Keratinocyte (primary cell): Measurements from ENCODE around the gene PYGB.

Source experiments
- CTCF ChIP-seq, 3 experiments: IDR thresholded peaks in 1 of 3; conservative IDR thresholded peaks in 1 of 3; optimal IDR thresholded peaks in 1 of 3; 2 replicates in 2 of 3; 3 replicates in 1 of 3; pipeline versions ENCODE3 to v1.5.1; 2011; ENCODE audit warnings: low read length in 3 of 3, mild to moderate bottlenecking in 3 of 3, moderate library complexity in 2 of 3, control low read depth in 1 of 3, inconsistent platforms in 1 of 3; ENCODE audit not compliant: insufficient read depth in 2 of 3; ENCODE audit errors: extremely low read depth in 1 of 3
- EZH2 ChIP-seq: IDR thresholded peaks from one replicate; pipeline ENCODE4 v1.6.1; 2012; ENCODE audit warnings: inconsistent platforms, mild to moderate bottlenecking, low read length, moderate library complexity

- TF ChIP-seq CTCF (optimal IDR thresholded peaks at IDR 0.05 in 1 of 3, IDR thresholded peaks at IDR 0.05 in 1 of 3, conservative IDR thresholded peaks at IDR 0.05 in 1 of 3; ENCODE audit: extremely low read depth in 1 of 3, insufficient read depth in 2 of 3, low read length in 3 of 3): no peak
- TF ChIP-seq EZH2: no peak
Measured at GRCh38 chr20:25252686-25253421, 5.0 kb downstream of the PYGB start.
